Lower leg skin (tissue), 3 donors: ENCODE measurements around the gene ST7.

Experiments
- CTCF ChIP-seq, 3 donors: fragments of 450-650 bp; IDR thresholded peaks; one replicate each; pipeline ENCODE4 v1.5.1; 2016; ENCODE audit warnings: antibody characterized with exemption in 3 of 3, mild to moderate bottlenecking in 3 of 3, moderate library complexity in 2 of 3
- POLR2A ChIP-seq, 2 donors: fragments of 450-650 bp; IDR thresholded peaks; one replicate each; pipeline ENCODE4 v1.6.1; 2016 to 2017; ENCODE audit warnings: antibody characterized with exemption in 2 of 2, mild to moderate bottlenecking in 1 of 2, moderate library complexity in 1 of 2

- TF ChIP-seq POLR2A (IDR thresholded peaks at IDR 0.05) (no peak), CTCF (IDR thresholded peaks at IDR 0.05) (no peak)
These were observed 195.7 kb downstream of the ST7 start for GRCh38 chr7:117148971-117149370.
